Iris pigment epithelial cell (primary cell): Measurements from ENCODE around the gene RBM20.
"Not testable (repeated sequence)": the region's sequence is repeated elsewhere in the genome, so short reads cannot be mapped to it uniquely, and the experiment has no call there.

Experiments used
- DNase-seq: peaks from one replicate; pipeline ENCODE4 v3.0.0-alpha.2; 2011; ENCODE audit warnings: low read depth

RBM20 gene

DNA sequence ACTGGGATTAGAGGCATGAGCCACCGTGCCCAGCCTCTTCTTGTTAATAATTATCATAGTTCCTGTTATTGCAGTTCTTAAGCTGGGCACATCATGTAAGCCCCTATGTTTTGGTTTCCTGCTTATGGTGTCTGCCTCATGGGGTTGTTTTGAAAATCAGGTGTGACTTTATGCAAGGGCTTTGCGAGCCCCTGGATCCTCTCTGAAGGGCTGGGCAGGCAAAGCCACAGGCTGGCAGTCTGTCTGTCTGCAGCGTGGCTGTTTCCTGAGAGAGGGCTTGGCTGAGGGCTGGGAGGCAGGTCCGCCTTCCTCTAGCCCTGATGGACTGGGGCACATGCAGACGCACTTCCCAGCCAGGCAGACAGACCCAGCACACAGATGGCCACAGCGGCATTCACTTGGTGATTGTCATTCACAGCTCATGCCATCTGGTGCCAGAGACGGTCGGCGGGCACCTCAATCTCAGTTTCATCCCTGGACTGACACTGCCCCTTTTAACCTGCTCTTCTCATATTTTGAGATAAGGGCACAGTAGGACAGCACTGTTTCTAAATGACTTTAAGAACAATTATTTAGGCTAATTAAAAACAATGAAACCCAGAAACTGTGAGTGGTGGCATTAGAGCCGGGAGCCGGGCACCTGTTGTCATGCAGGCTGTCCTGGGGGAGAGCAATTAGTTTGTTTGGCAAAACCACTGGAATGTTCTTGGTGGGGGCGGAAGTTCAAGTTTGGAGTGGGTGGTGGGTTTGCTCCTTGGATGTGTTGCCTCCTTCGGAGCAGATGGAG, 35.5 kb downstream of the RBM20 start:
- no peak for DNase-seq

DNA sequence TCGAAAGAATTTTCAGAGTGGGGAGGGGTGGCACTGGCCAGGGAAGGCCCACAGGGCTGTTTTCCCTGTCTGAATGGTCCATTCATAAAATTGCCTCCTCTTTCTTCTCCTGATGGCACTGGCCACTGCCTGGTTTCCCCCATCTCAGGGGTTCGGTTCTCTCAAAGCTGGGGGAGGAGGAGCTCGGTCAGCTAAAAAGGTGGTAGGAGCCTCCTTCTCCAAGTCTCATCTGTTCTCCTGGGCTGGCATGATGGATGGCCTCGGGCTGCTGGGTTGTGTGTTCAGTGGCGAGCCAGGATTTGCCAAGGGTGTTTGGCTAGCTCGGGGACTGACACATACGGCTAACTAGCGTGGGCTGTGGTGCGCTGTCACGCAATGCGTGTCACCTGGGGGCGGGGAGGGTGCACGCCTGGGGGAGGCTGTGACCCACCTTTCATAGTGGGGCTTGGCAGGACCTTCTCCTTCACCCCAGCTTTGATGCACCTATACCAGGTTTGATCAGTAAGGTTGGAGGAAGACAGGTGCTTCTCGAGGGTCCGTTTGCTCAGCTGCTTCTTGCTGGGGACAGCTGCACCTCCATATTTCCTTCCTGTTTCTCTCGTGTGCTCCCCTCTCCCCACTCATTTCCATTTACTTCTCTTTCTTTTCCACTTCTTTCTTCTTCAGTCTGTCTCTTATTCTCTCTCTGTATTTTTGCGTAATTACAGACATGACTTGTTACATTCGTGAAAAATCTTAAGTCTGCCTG, 36.3 kb downstream of the RBM20 start:
- DNase-seq: no peak

DNA sequence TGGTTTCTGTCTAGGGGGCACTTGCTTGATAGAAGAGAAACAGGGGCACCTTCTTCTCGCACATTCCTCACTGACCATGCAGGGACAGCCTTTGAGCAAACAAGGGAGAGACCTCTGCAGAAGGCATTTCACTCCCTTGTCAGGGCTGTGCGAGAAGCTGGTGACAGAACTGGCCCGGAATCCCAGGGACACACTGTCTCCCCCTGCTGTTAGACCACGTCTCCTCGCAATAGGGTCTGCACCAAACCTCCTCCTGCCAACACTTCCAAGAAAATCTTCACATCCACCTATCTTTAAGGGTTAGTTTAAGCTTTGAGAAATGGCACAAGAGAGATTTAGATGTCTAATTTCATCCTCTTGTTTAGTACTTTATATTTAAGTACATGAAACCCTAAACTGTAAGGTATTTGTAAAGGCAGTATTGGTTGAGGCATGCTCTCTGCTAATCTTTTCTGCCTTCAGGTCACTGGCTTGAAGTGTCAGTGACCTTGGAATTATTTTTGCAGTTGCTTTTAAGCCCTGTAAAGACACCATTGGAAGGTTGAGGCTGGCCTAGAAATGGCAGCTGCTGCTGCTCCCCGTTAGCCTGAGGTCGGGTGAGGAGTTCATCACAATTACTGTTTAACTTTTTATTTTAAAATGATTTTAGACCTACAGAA, 37.0 kb downstream of the RBM20 start:
- peak; percentile 25 for DNase-seq

DNA sequence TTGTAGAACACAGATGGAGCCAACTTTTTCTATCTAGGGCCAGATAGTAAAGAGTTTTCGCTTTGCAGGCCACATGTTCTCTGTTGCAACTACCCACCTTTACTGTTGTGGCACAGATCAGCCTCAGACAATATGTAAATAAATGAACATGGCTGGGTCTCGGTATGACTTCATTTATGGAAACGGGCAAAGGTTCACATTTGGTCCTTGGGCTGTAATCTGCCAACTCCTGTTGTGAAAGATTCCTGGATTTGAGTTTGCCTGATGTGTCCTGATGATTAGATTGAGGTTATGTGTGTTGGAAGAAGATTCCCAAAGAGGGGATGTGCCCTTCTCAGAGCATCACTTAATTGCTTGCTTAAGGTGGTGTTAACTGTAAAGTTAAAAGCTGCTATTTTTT, 38.2 kb downstream of the RBM20 start:
- no peak for DNase-seq

DNA sequence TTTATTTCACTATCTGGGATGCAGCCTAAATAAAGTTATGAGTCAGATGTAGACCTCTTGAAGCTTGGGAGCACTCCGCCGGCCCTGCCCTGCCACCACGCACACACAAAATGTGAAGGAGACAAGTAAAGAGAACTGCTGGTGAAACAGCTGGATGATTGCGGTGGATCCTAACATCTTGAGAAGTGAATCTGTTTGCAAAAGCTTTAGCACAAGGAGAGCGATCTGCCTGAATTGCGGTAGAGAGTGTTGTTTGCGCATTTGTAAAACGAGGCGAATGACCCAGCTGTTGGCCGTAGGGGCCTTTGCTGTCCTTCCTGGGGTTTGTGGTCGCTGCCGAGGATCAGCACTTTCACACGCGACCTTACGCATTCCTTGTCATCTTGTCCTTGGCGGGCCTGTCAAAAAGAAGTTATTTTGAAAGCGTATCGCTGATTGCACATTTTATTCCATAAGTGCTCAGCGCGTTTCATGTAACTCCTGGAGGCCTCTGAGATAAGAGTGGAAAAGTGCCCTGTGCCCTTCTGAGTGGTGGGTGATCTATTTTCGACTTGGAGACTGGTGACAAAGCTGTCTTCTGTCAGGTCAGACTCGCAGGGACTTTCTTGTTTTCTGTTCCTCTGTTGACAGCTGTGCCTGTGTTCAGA, 40.8 kb downstream of the RBM20 start:
- DNase-seq: peak; percentile 54

DNA sequence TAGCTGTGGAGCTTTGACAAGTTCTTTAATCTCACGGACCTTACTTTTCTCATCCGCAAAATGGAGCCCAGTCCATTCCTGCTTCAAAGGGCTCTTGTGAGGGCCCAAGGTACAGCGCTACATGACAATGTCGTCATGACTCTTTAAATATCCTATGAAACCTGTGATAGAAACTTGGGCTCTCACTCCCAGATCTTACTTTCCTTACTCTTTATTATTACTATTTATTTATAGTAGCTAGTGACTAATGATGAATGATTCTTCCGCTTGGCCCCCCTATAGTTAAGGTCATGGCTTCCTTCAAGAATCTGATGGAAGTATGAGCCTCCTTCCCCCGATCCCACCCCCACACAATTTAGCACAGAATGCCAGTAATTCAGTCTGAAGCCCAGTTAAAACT, 41.9 kb downstream of the RBM20 start:
- peak; percentile 79 for DNase-seq

DNA sequence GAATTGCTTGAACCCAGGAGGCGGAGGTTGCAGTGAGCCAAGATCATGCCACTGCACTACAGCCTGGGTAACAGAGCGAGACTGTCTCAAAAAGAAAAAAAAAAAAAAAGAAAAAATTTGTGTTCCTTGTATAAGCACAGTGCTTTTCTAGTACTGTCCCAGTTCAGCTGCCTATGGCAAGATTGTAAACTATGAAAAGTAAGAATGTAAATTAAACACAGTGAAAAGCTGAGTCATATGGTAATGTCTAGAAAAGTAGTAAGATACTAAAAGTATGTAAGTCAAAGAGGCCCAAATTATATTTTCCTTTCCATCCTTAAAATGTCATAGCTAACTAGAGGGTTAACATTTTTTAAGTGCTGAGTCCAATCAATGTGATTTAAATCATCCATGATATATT, 42.8 kb downstream of the RBM20 start:
- DNase-seq: peak; percentile 52

DNA sequence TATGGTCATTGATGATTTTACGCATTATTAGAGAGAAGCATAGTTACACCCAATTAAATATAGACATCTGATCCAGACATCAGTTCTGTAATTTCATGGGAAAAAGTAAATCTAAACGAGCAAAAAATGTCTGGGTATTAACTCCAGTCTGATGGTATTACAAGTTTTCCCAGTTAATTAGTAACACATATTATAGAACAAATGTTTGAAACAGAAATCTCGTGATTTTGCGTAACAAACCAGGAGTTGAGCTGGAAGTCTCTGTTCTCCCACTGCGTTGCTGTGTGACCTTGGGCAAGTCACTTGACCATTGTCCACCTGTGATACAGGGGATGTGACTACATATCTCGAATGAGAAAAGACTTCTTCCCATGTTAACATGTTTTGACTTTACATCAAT, 43.3 kb downstream of the RBM20 start:
- no peak for DNase-seq

DNA sequence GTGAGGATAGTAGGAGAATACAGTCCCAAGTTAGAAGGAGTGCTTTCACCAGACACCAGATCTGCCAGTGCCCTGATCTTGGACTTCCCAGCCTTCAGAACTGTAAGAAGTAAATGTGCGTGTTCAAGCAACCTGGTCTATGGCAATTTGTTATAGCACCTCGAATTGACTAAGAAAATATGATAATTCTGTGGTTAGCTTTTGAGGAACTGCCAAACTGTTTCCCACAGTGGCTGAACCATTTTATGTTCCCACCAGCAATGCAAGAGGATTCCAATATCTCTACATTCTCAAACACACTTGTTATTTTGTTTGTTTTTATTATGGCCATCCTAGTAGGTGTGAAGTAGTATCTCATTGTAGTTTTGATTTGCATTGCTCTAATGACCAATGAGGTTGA, 47.0 kb downstream of the RBM20 start:
- DNase-seq: no peak

DNA sequence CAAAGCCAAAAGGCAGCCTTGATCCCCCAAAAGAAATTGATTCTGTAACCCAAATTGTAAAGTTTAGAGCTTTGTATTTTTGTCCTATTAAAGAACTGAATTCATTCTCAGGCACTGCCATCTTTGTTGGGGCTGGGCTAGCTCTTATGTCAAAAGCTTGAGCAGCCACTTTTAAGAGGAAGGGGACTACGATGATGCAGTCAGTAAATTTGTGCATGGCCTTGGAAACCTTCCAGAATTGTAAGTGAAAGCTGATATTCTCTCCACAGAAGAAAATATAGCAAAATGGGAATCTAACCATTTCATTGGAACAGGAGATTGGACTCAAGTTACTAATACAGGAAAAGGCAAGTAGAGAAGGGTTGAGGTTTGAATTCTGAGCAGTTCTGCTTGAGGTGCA, 50.1 kb downstream of the RBM20 start:
- DNase-seq: no peak

DNA sequence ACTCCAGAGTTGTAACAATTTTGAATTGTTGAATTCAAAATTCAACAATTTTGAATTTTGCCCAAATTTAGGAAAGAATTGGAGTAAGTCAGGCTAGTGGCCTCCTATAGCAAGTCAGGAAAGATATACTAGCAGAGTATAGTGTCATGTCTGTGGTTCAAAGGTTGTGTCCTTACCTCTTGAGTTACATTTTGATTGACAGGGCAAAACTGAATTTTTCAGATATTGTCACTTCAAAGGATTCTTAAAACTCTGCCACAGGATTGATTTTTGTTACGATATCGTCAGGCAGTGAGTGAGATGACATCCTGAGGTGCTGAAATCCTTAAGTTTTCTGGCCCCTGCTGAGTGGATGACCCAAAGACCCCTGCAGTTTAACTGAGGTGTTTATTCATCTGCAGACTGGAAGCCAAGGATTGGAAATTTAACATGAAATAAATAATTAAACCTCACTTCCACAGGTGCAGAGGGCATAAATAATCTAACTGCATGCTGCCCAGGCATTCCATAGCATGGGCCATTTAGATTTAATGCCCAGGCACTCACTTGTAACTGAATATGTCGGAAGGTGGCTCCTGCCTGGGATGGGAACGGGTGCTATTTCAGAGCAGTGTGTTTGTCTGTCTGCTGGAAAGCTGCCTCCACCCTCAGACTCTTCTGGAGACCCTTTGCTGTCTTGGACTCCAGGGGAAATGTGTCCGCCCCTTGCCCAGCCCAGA, 50.8 kb downstream of the RBM20 start:
- DNase-seq: no peak

DNA sequence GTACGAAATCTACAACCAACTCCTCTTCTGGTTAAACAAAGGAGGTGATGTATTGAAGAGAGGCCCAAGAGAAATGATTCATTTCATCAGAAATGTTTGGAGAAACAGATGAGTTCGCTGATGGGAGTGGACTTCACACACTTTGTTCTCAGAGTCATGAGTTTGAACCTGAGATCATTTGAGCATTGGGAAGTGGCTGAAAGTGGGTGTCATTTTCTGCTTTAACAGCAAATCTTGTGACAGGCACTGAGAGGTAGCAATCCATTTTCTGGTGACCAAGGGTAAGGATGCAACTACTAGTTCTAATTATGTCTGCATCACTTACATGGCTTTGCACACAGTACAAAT, 51.4 kb downstream of the RBM20 start:
- DNase-seq: no peak

DNA sequence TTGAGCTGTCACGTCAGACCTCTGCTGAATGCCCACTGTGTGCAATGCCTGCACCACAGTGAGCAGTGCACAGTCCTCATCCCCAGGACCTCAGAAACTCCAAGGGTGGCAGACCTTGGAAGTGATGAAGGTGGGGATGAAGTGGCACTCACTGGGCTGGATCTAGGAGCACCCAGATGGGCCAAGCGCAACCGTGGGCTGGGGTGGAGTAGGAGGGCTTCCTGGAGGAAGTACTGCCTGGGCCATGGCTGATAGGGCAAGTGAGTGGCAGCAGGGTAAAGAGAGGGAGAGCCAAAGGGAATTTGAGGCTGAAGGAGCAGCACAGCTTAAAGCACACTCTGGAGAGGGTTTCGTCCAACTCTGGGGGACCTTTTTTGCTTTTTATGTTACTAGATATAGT, 52.3 kb downstream of the RBM20 start:
- no peak for DNase-seq

DNA sequence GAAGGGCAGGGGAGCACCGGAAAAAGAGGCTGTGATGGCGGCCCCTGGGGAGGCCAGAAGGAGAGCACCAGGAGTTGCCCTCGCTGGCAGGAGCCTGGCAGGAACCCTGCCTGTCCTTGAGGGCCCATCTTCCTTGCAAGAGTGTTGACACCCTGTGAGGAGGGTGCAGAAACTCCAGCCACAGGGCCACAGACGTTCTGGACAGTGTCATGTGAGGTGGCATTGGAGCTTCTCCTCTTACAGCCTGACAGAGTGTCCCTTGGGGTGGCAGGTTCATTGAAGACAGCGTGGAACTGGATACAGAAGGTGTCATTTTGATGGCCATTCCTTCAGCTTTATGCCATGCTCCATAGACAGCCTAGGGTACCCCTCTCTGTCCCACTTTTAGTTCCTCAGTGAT, 54.2 kb downstream of the RBM20 start:
- no peak for DNase-seq

DNA sequence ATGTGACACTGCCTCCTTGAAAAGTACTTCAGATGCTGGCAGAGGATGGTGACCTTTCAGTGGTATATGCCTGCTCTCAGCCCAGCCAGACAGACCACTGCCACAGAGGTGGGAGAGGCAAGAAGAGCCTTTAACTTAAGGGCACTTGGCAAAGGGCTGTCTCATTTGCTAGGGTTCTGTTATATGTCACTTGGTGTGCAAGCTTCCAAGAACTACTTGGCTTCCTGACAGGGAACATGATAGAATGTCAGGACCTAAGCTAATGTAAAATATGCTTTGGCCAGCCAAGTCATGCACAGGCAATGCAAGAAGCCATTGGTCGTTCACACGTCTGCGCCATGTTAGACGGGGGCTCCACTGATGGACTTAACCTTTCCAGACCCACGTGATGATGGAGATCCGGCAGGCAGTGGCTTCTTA, 54.7 kb downstream of the RBM20 start:
- no peak for DNase-seq

DNA sequence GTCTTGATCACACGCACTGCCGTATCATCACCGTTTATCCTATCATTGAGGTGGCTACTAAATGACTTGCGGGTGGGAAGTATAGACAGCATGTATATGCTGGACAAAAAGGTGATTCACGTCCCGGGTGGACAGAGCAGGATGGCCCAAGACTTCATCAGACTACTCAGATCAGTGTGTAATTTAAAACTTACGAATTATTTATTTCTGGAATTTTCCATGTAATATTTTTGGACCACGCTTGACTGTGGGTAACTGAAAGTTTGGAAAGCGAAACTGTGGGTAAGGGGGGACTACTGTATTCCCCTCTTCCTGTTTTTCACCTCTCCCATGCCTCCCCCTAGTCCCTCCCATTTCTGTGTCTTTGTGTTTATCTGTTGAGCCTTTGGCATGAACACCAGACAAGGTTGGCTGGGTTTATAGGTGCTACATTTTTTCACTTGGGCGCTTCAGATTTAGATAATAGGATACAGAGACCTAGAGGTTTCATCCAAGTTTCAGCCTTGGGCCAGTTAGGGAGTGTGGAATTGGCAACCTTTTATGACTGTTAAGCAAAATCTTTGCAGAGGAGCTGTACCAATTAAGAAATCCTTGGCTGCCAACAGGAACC, 55.8 kb downstream of the RBM20 start:
- DNase-seq: no peak

DNA sequence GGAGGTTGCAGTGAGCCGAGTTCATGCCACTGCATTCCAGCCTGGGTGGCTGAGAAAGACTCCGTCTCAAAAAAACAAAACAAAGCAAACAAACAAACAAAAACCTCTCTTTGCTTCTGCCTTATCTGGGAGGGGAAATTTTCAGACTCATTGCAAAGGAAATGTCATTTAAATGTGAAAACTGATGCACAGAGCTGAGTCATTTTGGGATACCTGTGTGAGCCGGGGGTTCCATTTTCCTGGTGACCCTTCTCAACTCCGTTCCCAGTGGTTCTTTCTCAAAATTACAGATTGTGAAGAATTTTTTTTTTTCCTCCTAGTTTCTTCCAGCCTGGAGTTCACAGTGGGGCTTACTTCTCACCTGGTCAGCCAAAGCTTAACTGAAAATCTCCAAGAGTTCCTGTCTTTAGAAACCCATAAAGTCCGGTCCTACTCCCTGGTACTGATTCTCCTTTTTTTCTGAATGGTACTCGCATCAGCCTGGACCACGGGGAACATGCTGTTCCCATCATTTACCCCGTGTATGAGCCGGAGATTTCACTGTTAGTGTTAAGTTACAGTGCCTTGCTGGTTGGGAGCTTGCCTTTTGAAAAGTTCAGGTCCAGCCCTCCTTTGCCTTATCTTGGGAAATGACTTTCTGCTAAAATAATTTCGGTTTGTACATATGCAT, 56.9 kb downstream of the RBM20 start:
- DNase-seq: no peak

DNA sequence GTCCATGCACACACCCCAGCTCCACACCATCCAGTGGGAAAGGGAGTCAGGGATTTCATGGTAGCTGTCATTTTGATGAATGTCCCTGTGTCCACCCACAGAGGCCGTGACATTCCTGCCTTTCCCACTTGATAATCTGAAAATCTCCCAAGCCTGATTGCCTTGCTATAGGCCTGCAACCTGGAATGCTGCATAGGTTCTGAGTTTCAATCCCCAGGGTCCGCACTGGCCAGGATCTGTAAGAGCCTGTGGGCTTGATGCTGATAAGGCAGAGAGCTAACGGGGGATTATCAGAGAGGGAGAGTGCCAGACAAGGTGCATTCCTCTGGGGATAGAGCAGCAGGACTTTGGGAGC, 57.5 kb downstream of the RBM20 start:
- DNase-seq: no peak

DNA sequence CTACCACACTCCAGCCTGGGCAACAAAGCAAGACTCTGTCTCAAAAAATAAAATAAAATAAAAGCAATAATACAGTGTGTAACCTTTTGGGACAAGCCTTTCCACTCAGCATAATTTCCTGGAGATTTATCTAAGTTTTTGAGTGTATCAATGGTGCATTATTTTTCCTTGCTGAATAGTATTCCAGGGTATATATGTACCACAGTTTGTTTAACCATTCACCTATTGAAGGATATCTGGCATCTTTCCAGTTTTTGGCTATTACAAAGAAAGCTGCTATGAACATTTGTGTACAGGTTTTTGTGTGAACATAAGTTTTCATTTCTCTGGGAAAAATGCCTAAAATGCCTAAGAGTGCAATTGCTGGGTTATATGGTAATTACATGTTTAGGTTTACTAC, 59.9 kb downstream of the RBM20 start:
- DNase-seq: no peak

DNA sequence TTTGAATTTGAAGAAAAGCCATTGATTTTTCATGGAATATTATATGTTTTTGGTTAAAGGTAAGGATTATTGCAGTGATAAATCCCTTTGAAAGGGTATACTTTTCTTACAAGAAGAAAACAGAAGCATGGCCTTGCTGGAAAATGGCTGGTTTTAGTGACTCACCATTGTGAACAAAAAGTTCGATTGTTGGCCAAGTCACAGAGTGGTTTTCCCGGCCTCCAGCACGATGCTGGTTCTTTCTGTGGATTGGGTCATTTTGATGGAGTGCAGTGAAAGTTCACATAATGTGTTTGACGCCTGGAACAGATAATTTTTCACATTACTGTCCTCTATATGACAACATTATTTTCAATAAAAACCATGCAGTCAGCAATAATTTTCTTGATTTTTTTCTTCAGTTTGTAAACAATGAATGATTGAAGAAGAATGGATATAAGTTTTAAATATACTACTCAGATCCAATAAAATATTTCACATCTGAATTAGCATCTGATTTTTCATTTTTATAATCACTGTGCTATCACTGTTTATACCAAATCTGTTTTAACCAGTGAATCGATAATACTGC, 60.9 kb downstream of the RBM20 start:
- peak; percentile 49 for DNase-seq

DNA sequence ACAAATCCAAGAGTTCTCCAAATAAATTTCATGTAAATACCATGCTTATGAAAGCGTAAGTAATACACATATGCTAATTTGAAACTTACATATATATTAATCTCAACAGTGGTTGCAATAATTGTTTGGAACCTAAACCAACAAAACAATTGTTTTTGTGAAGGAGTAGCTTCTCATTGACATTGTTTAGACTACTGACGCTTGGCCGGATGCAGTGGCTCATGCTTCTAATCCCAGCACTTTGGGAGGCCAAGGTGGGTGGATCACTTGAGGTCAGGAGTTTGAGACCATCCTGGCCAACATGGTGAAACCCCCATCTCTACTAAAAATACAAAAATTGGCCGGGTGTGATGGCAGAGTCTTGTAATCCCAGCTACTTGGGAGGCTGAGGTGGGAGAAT, 61.5 kb downstream of the RBM20 start:
- not testable (repeated sequence) for DNase-seq
